Fibroblast of villous mesenchyme (primary cell): Measurements from ENCODE around the gene UGT1A8. TPM values are rescaled to one million over a fixed set of nuclear protein-coding genes. Genes with fewer than 3 reads are reported as not detected.
"Not testable (repeated sequence)": the region's sequence is repeated elsewhere in the genome, so short reads cannot be mapped to it uniquely, and the experiment has no call there.

Source experiments
- DNase-seq: peaks from one replicate; pipeline ENCODE4 v3.0.0-alpha.2; 2010; ENCODE audit warnings: low read depth
- H3K4me3 ChIP-seq: 2 replicates; pipeline ENCODE4 v1.5.1; 2011; ENCODE audit warnings: low read depth, mild to moderate bottlenecking, low read length
- CTCF ChIP-seq: IDR thresholded peaks from 2 replicates; pipeline ENCODE4 v1.5.1; 2012; ENCODE audit warnings: low read depth, mild to moderate bottlenecking, low read length; ENCODE audit not compliant: insufficient read depth
- total RNA-seq: library from RNA; depleted of rRNA; stranded (reverse); fragments of >200 nt; gene quantifications from 2 replicates; pipeline ENCODE4 v1.2.3, GENCODE V29; 2012

The UGT1A8 gene
- total RNA-seq, 1 donor, result under 0.01 TPM

DNA sequence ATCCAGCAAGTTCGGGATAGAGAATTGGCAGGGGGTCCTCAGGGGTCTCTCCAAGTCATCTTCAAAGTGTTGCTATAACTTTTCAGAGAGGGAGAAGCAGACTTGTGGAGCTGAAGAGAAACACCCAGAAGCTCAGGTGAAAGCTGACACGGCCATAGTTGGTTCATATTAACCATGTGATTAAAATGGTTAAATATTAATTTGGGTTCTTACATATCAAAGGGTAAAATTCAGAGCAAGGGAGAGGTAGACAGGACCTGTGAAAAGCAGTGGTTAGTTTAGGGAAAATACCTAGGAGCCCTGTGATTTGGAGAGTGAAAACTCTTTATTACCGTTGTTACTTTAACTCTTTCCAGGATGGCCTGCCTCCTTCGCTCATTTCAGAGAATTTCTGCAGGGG lies 75.2 kb downstream of the UGT1A8 start, which contains the start of gene UGT1A6:
Gene UGT1A6, plus strand, starts transcription at position 243 of the 400 bp plus-strand sequence. Its CDS starts 115 bp downstream, at position 358.
- no peak for TF ChIP-seq CTCF
- H3K4me3 ChIP-seq, result no peak within 1 kb of the TSS
- no peak for DNase-seq

DNA sequence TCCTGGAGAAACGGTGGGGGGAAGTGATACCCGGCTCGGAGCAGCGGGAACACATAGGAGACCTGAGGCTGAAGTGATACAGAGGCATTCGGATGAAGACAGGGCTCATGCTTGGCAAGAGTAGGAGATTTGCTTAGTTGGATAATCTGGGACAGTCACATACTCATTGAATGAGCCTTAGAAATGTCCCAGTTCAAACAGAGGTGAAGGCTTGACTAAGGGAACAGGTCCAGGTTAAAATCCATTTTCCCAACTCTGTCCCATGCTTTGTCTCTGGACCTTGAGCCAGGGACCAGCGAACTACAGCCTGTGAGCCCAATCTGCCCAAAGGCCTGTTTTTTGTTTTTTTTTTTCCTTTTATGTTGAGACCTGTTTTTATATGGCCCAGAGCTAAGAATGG lies 76.5 kb downstream of the UGT1A8 start:
- no peak for TF ChIP-seq CTCF
- DNase-seq, result no peak
- H3K4me3 ChIP-seq, result no peak overlapping the region

- TF ChIP-seq CTCF, result no peak
- DNase-seq, result no peak
- H3K4me3 ChIP-seq, result no peak overlapping the region
Observed at GRCh38 chr2:233698740-233699139, 81.3 kb downstream of the UGT1A8 start.

- H3K4me3 ChIP-seq, result no peak overlapping the region
- no peak for TF ChIP-seq CTCF
- DNase-seq, result no peak
Observed at GRCh38 chr2:233699424-233700027, 82.1 kb downstream of the UGT1A8 start.

- peak; percentile 97 for DNase-seq
- H3K4me3 ChIP-seq, result no peak overlapping the region
- no peak for TF ChIP-seq CTCF
Observed at GRCh38 chr2:233700028-233700635, 82.7 kb downstream of the UGT1A8 start.

- not testable (repeated sequence) for H3K4me3 ChIP-seq, DNase-seq
Observed at GRCh38 chr2:233700842-233701241, 83.4 kb downstream of the UGT1A8 start.

DNA sequence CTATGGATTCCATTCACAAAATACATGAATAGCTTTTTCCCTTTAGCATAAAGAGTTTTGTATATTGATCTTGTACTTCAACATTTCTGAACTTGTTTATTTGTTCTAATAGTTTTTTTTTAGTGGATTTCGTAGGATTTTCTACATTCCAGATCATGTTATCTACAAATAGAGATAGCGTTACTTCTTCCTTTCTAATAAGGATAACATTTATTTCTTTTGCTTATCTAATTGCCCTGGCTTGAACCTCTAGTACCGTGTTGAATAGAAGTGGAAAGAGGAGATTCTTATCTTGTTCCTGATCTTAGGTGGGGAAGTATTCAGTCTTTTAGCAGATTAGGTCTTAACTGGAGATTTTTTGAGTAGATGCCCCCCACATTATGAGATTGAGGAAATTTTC lies 84.8 kb downstream of the UGT1A8 start:
- DNase-seq, result no peak
- no peak for TF ChIP-seq CTCF
- no peak overlapping the region for H3K4me3 ChIP-seq
